Adrenal gland (tissue), 5 donors: ENCODE results near the gene SLC4A7.

ENCODE experiments used
- POLR2A ChIP-seq, 2 donors: fragments of 450-650 bp; IDR thresholded peaks; one replicate each; pipeline ENCODE4 v1.6.1; 2017; ENCODE audit warnings: antibody characterized with exemption in 2 of 2, mild to moderate bottlenecking in 2 of 2, moderate library complexity in 1 of 2
- TF ChIP-seq, protein P1 (sequence below), 6 experiments: fragments of 450-650 bp in 4 of 6; fragments of 200-600 bp in 2 of 6; sonication (generic) in 1 of 6; IDR thresholded peaks; 1 replicate in 5 of 6; 2 replicates in 1 of 6; pipeline versions ENCODE4 v1.5.1 to v1.8.0; 2016 to 2021; ENCODE audit warnings: antibody characterized with exemption in 6 of 6, mild to moderate bottlenecking in 2 of 6, moderate library complexity in 1 of 6
- donor health status: DM: no; HTN: no; CAD: no.

DNA sequence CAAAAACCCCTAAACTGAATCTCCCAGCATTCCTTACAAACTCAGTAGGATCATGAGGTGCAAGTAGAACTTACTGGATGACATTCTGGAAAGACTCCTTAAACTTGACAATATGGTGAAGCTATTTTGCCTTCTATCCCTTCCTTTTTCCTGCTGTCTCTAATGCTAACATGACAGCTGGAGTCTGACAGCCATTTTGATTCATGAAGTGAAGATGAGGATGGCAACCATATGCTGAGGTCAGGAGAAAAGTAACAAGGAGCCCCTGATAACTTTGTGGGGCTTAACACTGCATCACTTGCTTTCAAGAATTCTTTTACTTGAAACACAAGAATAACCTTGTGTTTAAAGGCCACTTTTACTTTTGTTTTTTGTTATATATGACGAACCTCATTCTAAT, 100.0 kb downstream of the SLC4A7 start:
- TF ChIP-seq, protein P1, sequence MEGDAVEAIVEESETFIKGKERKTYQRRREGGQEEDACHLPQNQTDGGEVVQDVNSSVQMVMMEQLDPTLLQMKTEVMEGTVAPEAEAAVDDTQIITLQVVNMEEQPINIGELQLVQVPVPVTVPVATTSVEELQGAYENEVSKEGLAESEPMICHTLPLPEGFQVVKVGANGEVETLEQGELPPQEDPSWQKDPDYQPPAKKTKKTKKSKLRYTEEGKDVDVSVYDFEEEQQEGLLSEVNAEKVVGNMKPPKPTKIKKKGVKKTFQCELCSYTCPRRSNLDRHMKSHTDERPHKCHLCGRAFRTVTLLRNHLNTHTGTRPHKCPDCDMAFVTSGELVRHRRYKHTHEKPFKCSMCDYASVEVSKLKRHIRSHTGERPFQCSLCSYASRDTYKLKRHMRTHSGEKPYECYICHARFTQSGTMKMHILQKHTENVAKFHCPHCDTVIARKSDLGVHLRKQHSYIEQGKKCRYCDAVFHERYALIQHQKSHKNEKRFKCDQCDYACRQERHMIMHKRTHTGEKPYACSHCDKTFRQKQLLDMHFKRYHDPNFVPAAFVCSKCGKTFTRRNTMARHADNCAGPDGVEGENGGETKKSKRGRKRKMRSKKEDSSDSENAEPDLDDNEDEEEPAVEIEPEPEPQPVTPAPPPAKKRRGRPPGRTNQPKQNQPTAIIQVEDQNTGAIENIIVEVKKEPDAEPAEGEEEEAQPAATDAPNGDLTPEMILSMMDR (IDR thresholded peaks at IDR 0.05), result no peak
- no peak for TF ChIP-seq POLR2A (IDR thresholded peaks at IDR 0.05)
